SK-N-SH treated with all-trans-retinoic acid at 6 μM for 48 hours (cell line): ENCODE measurements around the gene SELENON.

Experiments
- ATAC-seq: fragments of 200-7000 bp; cut with Tn5 transposase; 3 replicates; pipeline ENCODE4 v1.9.1; 2020; ENCODE audit warnings: mild to moderate bottlenecking, moderate library complexity
- BACH2 ChIP-seq: fragments of 250-450 bp; sonication (Bioruptor Pico); IDR thresholded peaks from 2 replicates; pipeline ENCODE4 v1.9.0; 2021; ENCODE audit warnings: mild to moderate bottlenecking, borderline replicate concordance
- ESRRG ChIP-seq: fragments of 250-450 bp; sonication (Bioruptor Pico); IDR thresholded peaks from 2 replicates; pipeline ENCODE4 v1.6.1; 2021; ENCODE audit warnings: mild to moderate bottlenecking
- GLIS3 ChIP-seq: fragments of 250-450 bp; sonication (Bioruptor Pico); IDR thresholded peaks from 2 replicates; pipeline ENCODE4 v1.5.0; 2020; ENCODE audit warnings: mild to moderate bottlenecking, moderate library complexity
- ISL1 ChIP-seq: fragments of 250-450 bp; sonication (Bioruptor Pico); IDR thresholded peaks from 2 replicates; pipeline ENCODE4 v2.1.2; 2022; ENCODE audit warnings: mild to moderate bottlenecking, moderate library complexity
- OSR1 ChIP-seq: fragments of 250-450 bp; sonication (Bioruptor Pico); IDR thresholded peaks from 2 replicates; pipeline ENCODE4 v1.8.0; 2022; ENCODE audit warnings: moderate library complexity, mild to moderate bottlenecking, inconsistent platforms
- PPARA ChIP-seq: fragments of 250-450 bp; sonication (Bioruptor Pico); IDR thresholded peaks from 2 replicates; pipeline ENCODE4 v1.5.0; 2020; ENCODE audit warnings: mild to moderate bottlenecking, borderline replicate concordance
- RARB ChIP-seq: fragments of 250-450 bp; sonication (Bioruptor Pico); IDR thresholded peaks from 2 replicates; pipeline ENCODE4 v1.8.0; 2021; ENCODE audit warnings: mild to moderate bottlenecking, moderate library complexity
- SNAI2 ChIP-seq: fragments of 250-450 bp; sonication (Bioruptor Pico); IDR thresholded peaks from 2 replicates; pipeline ENCODE4 v1.5.0; 2020; ENCODE audit warnings: mild to moderate bottlenecking, moderate library complexity
- TOX ChIP-seq: fragments of 250-450 bp; sonication (Bioruptor Pico); IDR thresholded peaks from 2 replicates; pipeline ENCODE4 v1.8.0; 2021; ENCODE audit warnings: mild to moderate bottlenecking, moderate library complexity, borderline replicate concordance
- ZC3H10 ChIP-seq: fragments of 250-450 bp; sonication (Bioruptor Pico); IDR thresholded peaks from 2 replicates; pipeline ENCODE4 v1.5.1; 2021; ENCODE audit warnings: mild to moderate bottlenecking, moderate library complexity
- ZFP3 ChIP-seq: fragments of 250-450 bp; sonication (Bioruptor Pico); IDR thresholded peaks from 2 replicates; pipeline ENCODE4 v1.5.0; 2020; ENCODE audit warnings: mild to moderate bottlenecking, moderate library complexity
- ZFP30 ChIP-seq: fragments of 450-650 bp; formaldehyde crosslinking; IDR thresholded peaks from 2 replicates; pipeline ENCODE4 v1.5.0; 2022; ENCODE audit warnings: mild to moderate bottlenecking, moderate library complexity
- ZNF565 ChIP-seq: fragments of 450-650 bp; formaldehyde crosslinking; conservative IDR thresholded peaks from 2 replicates; pipeline ENCODE4 v1.5.0; 2020; ENCODE audit warnings: low read depth, mild to moderate bottlenecking, moderate library complexity
- ZNF70 ChIP-seq: fragments of 450-650 bp; formaldehyde crosslinking; IDR thresholded peaks from 2 replicates; pipeline ENCODE4 v1.5.0; 2020; ENCODE audit warnings: mild to moderate bottlenecking, moderate library complexity
- ZNF8 ChIP-seq: fragments of 450-650 bp; formaldehyde crosslinking; IDR thresholded peaks from 2 replicates; pipeline ENCODE4 v1.5.0; 2020; ENCODE audit warnings: mild to moderate bottlenecking, moderate library complexity
- TF ChIP-seq, protein P1 (sequence below): fragments of 250-450 bp; sonication (Bioruptor Pico); IDR thresholded peaks from 2 replicates; pipeline ENCODE4 v1.8.0; 2021; ENCODE audit warnings: low read depth, mild to moderate bottlenecking, moderate library complexity, borderline replicate concordance
- TF ChIP-seq, protein P2 (sequence below): fragments of 250-450 bp; sonication (Bioruptor Pico); IDR thresholded peaks from 2 replicates; pipeline ENCODE4 v1.5.0; 2020; ENCODE audit warnings: mild to moderate bottlenecking, moderate library complexity
- TF ChIP-seq, protein P3 (sequence below): fragments of 250-450 bp; sonication (Bioruptor Pico); IDR thresholded peaks from 2 replicates; pipeline ENCODE4 v1.5.1; 2020; ENCODE audit warnings: low read depth, mild to moderate bottlenecking, moderate library complexity
- TF ChIP-seq, protein P4 (sequence below): fragments of 250-450 bp; sonication (Bioruptor Pico); IDR thresholded peaks from 2 replicates; pipeline ENCODE4 v1.8.0; 2020; ENCODE audit warnings: mild to moderate bottlenecking, moderate library complexity, borderline replicate concordance
- TF ChIP-seq, protein P5 (sequence below): fragments of 250-450 bp; sonication (Bioruptor Pico); IDR thresholded peaks from 2 replicates; pipeline ENCODE4 v1.5.1; 2021; ENCODE audit warnings: mild to moderate bottlenecking, moderate library complexity

The SELENON gene

DNA sequence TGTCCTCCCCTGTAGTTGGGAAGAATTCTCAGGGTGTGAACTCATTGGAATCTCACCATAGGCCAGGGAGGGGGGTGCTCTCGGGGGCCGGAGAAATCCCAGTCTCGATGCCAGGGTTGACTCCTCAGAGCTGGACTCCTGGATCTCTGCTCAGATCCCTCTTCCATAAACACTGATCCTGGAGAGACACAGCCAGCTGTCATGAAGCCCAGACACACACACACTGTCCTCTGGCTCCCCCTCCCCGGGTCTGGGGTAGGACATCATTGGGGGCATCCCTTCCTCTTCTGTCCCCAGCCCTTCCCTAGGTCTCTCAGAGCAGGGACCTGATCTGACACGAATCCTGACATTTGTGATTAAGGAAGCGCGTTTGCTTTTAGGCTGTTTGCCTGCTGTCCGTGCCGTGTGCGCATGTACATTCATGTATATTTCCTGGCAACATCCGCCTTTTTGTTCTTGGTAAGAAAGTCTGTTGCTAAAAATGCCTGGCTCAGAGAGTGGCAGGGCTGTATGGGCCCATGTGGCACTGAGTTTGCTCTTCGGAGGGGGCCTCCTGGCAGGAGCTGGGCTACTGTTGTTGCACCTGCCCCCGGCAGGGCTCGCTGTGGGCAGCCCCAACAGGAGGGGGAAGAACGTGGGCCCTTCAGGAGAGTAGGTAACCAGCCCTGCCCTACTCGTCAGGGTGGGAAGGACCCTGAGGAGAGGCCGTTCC lies 45.4 kb upstream of the SELENON start (continued):
- TF ChIP-seq, protein P1, sequence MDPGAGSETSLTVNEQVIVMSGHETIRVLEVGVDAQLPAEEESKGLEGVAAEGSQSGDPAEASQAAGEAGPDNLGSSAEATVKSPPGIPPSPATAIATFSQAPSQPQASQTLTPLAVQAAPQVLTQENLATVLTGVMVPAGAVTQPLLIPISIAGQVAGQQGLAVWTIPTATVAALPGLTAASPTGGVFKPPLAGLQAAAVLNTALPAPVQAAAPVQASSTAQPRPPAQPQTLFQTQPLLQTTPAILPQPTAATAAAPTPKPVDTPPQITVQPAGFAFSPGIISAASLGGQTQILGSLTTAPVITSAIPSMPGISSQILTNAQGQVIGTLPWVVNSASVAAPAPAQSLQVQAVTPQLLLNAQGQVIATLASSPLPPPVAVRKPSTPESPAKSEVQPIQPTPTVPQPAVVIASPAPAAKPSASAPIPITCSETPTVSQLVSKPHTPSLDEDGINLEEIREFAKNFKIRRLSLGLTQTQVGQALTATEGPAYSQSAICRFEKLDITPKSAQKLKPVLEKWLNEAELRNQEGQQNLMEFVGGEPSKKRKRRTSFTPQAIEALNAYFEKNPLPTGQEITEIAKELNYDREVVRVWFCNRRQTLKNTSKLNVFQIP = no peak
- no peak for TF ChIP-seq ZNF565 (CRISPR knock-in tag)
- TF ChIP-seq ZNF70 (CRISPR knock-in tag) = no peak
- no peak for TF ChIP-seq BACH2
- no peak for TF ChIP-seq GLIS3 (CRISPR knock-in tag)
- TF ChIP-seq, protein P2, sequence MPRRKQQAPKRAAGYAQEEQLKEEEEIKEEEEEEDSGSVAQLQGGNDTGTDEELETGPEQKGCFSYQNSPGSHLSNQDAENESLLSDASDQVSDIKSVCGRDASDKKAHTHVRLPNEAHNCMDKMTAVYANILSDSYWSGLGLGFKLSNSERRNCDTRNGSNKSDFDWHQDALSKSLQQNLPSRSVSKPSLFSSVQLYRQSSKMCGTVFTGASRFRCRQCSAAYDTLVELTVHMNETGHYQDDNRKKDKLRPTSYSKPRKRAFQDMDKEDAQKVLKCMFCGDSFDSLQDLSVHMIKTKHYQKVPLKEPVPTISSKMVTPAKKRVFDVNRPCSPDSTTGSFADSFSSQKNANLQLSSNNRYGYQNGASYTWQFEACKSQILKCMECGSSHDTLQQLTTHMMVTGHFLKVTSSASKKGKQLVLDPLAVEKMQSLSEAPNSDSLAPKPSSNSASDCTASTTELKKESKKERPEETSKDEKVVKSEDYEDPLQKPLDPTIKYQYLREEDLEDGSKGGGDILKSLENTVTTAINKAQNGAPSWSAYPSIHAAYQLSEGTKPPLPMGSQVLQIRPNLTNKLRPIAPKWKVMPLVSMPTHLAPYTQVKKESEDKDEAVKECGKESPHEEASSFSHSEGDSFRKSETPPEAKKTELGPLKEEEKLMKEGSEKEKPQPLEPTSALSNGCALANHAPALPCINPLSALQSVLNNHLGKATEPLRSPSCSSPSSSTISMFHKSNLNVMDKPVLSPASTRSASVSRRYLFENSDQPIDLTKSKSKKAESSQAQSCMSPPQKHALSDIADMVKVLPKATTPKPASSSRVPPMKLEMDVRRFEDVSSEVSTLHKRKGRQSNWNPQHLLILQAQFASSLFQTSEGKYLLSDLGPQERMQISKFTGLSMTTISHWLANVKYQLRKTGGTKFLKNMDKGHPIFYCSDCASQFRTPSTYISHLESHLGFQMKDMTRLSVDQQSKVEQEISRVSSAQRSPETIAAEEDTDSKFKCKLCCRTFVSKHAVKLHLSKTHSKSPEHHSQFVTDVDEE (CRISPR knock-in tag) = no peak
- TF ChIP-seq, all 23 proteins: peak for 0

DNA sequence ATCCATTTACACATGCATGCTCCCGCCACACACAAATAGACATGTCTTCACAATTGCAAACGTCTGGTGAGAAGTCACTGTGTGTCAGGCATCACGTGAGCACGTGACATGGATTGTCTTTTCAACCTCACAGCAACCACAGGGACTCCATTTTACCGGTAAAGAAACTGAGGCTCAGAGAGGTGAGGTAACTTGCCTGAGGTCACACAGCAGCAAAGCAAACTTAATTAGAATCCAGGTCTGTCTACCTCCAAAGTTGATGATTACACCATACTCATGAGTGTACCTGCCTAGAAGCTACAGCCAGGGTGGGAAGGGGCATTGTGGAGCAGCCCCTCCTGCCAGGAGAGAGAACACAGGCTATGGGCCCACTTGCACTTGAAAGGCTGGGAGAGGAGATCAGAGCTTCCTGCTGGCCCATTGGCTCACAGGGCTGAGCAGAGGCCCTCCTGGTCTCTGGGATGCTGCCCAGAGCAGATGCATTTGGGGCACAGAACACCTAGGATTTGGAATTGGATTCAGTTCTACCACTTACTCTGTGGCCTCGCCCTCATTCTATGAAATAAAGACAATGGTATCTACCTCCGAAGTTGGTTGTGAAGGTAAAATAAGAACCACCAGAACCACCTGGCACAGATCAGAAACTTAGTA lies 44.4 kb upstream of the SELENON start:
- TF ChIP-seq, protein P3, sequence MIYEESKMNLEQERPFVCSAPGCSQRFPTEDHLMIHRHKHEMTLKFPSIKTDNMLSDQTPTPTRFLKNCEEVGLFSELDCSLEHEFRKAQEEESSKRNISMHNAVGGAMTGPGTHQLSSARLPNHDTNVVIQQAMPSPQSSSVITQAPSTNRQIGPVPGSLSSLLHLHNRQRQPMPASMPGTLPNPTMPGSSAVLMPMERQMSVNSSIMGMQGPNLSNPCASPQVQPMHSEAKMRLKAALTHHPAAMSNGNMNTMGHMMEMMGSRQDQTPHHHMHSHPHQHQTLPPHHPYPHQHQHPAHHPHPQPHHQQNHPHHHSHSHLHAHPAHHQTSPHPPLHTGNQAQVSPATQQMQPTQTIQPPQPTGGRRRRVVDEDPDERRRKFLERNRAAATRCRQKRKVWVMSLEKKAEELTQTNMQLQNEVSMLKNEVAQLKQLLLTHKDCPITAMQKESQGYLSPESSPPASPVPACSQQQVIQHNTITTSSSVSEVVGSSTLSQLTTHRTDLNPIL (CRISPR knock-in tag) = no peak
- TF ChIP-seq ZNF70 (CRISPR knock-in tag) (no peak), ZC3H10 (no peak)
- ATAC-seq = no peak

DNA sequence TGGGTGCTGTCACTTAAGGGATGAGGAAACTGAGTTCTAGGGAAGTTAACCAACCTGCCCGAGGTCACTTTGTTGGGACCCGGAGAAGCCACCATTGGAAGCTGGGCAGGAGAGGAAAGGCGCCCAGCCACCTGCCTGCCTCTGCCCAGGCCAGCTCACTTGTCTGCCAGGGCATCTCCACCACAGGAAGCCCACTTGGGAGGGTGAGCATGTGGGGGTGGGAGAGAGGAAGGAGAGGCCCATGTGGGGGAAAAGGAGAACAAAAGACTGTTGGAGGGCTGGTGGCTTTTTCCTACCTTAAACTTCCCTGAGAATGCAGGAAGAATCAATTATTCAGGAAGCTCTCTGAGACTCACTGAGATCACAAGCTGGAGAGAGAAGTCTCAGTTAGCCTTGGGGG lies 43.8 kb upstream of the SELENON start:
- ATAC-seq = no peak

More for the DNA sequence above, 43.8 kb upstream of the SELENON start:
- TF ChIP-seq, protein P2 (CRISPR knock-in tag) = no peak
- TF ChIP-seq ISL1 (CRISPR knock-in tag) = no peak
- TF ChIP-seq RARB = no peak
- TF ChIP-seq, protein P3 (CRISPR knock-in tag) = no peak
- no peak for TF ChIP-seq SNAI2
- no peak for TF ChIP-seq PPARA (CRISPR knock-in tag)
- TF ChIP-seq ZNF8 (CRISPR knock-in tag) = no peak
- TF ChIP-seq, protein P4, sequence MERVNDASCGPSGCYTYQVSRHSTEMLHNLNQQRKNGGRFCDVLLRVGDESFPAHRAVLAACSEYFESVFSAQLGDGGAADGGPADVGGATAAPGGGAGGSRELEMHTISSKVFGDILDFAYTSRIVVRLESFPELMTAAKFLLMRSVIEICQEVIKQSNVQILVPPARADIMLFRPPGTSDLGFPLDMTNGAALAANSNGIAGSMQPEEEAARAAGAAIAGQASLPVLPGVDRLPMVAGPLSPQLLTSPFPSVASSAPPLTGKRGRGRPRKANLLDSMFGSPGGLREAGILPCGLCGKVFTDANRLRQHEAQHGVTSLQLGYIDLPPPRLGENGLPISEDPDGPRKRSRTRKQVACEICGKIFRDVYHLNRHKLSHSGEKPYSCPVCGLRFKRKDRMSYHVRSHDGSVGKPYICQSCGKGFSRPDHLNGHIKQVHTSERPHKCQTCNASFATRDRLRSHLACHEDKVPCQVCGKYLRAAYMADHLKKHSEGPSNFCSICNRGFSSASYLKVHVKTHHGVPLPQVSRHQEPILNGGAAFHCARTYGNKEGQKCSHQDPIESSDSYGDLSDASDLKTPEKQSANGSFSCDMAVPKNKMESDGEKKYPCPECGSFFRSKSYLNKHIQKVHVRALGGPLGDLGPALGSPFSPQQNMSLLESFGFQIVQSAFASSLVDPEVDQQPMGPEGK = no peak
- TF ChIP-seq OSR1 (CRISPR knock-in tag) = no peak
- no peak for TF ChIP-seq ZFP30 (CRISPR knock-in tag)
- no peak for TF ChIP-seq ESRRG (CRISPR knock-in tag)
- no peak for TF ChIP-seq ZFP3
- no peak for TF ChIP-seq BACH2
- TF ChIP-seq, protein P5, sequence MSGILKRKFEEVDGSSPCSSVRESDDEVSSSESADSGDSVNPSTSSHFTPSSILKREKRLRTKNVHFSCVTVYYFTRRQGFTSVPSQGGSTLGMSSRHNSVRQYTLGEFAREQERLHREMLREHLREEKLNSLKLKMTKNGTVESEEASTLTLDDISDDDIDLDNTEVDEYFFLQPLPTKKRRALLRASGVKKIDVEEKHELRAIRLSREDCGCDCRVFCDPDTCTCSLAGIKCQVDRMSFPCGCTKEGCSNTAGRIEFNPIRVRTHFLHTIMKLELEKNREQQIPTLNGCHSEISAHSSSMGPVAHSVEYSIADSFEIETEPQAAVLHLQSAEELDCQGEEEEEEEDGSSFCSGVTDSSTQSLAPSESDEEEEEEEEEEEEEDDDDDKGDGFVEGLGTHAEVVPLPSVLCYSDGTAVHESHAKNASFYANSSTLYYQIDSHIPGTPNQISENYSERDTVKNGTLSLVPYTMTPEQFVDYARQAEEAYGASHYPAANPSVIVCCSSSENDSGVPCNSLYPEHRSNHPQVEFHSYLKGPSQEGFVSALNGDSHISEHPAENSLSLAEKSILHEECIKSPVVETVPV = no peak
- TF ChIP-seq GLIS3 (CRISPR knock-in tag) = no peak
- TF ChIP-seq ZC3H10 = no peak
- no peak for TF ChIP-seq ZNF70 (CRISPR knock-in tag)
- no peak for TF ChIP-seq TOX (CRISPR knock-in tag)
